GM23248 (cell line): ENCODE measurements around the gene IPO8. TPM values are rescaled to one million over a fixed set of nuclear protein-coding genes. Genes with fewer than 3 reads are reported as not detected.

ENCODE experiments used
- DNase-seq: peaks from one replicate; pipeline ENCODE4 v3.0.0-alpha.2; 2015
- H2AFZ ChIP-seq: fragments of 200-600 bp; sonication (generic); 2 replicates; pipeline ENCODE4 v1.6.1; 2016; ENCODE audit warnings: antibody characterized with exemption
- H3F3A ChIP-seq: fragments of 200-600 bp; sonication (generic); 2 replicates; pipeline ENCODE4 v1.6.1; 2016; ENCODE audit warnings: mild to moderate bottlenecking, antibody characterized with exemption, mixed run types; ENCODE audit not compliant: insufficient read depth
- H3K27ac ChIP-seq: fragments of 200-600 bp; sonication (generic); 2 replicates; pipeline ENCODE4 v1.5.1; 2016; ENCODE audit warnings: mild to moderate bottlenecking
- H3K27me3 ChIP-seq: fragments of 200-600 bp; sonication (generic); replicated peaks from 2 replicates; pipeline ENCODE4 v1.6.1; 2016; ENCODE audit warnings: mild to moderate bottlenecking; ENCODE audit not compliant: insufficient read depth
- H3K36me3 ChIP-seq: fragments of 200-600 bp; sonication (generic); 2 replicates; pipeline ENCODE4 v1.6.1; 2016; ENCODE audit warnings: low read depth, mild to moderate bottlenecking
- H3K4me1 ChIP-seq: fragments of 200-600 bp; sonication (generic); 2 replicates; pipeline ENCODE4 v1.6.1; 2016; ENCODE audit warnings: mild to moderate bottlenecking; ENCODE audit not compliant: insufficient read depth
- H3K4me2 ChIP-seq: fragments of 200-600 bp; sonication (generic); one replicate; pipeline ENCODE4 v1.6.1; 2016; ENCODE audit warnings: mild to moderate bottlenecking; ENCODE audit not compliant: unreplicated experiment
- H3K4me3 ChIP-seq: fragments of 200-600 bp; sonication (generic); 2 replicates; pipeline ENCODE4 v1.5.1; 2016; ENCODE audit warnings: mild to moderate bottlenecking
- H3K79me2 ChIP-seq: fragments of 200-600 bp; sonication (generic); 2 replicates; pipeline ENCODE4 v1.6.1; 2016; ENCODE audit warnings: mild to moderate bottlenecking; ENCODE audit not compliant: insufficient read depth
- H3K9ac ChIP-seq: fragments of 200-600 bp; sonication (generic); 2 replicates; pipeline ENCODE4 v1.6.1; 2016; ENCODE audit warnings: mild to moderate bottlenecking
- H3K9me2 ChIP-seq: fragments of 200-600 bp; sonication (generic); 2 replicates; pipeline ENCODE4 v1.6.1; 2016; ENCODE audit warnings: mixed run types, mild to moderate bottlenecking, moderate library complexity; ENCODE audit not compliant: insufficient read depth
- H3K9me3 ChIP-seq: fragments of 200-600 bp; sonication (generic); one replicate; pipeline ENCODE4 v1.6.1; 2017; ENCODE audit warnings: low read depth
- H4K20me1 ChIP-seq: fragments of 200-600 bp; sonication (generic); 2 replicates; pipeline ENCODE4 v1.6.0; 2016; ENCODE audit not compliant: insufficient read depth
- EZH2 ChIP-seq: fragments of 200-600 bp; sonication (generic); IDR thresholded peaks from 2 replicates; pipeline ENCODE4 v1.6.1; 2018; ENCODE audit warnings: antibody characterized with exemption, mild to moderate bottlenecking; ENCODE audit not compliant: insufficient read depth, poor library complexity, severe bottlenecking
- EZH2phosphoT487 ChIP-seq: fragments of 200-600 bp; sonication (generic); IDR thresholded peaks from 2 replicates; pipeline ENCODE4 v1.6.1; 2018; ENCODE audit warnings: antibody characterized with exemption, moderate library complexity, mild to moderate bottlenecking, low read depth; ENCODE audit not compliant: insufficient read depth
- WGBS, 2 experiments: methylation state at CpG; one replicate each; pipeline ENCODE4 v1.1.6; 2015 to 2017; ENCODE audit warnings: low lambda C conversion rate in 2 of 2, low coverage in 1 of 2; ENCODE audit errors: missing lambda C conversion rate in 2 of 2; 5-methylcytosine and 5-hydroxymethylcytosine counted together
- in situ Hi-C: fragments of 300-500 bp; cut with MboI; formaldehyde crosslinking; loops from 2 replicates; pipeline ENCODE4 v1.15.0; 2020
- polyA plus RNA-seq: library from polyadenylated mRNA; unstranded; fragments of >200 nt; fragmentation: Nextera tagmentation; extraction: Ambion mirVana; gene quantifications from 2 replicates; pipeline ENCODE4 v1.2.1, GENCODE V29; 2016
- total RNA-seq: library from RNA; depleted of rRNA; stranded (reverse); fragments of >200 nt; shearing (Covaris generic); gene quantifications from 2 replicates; pipeline ENCODE4 v1.2.3, GENCODE V29; 2014

The IPO8 gene
- total and polyA plus RNA-seq, 2 experiments from 2014 or later = 10.9 to 21.4 TPM

GRCh38 chr12:30701056-30701455, 5.4 kb upstream of the IPO8 start:
- no peak for DNase-seq
- no peak overlapping the region for H3K9ac ChIP-seq
- peaks cover 27% of the 10 kb centered on the region; the same call in 1 of the 2 replicates for H3F3A ChIP-seq
- H3K27me3 ChIP-seq = no peaks in the 10 kb centered on the region
- no peaks in the 10 kb centered on the region for H4K20me1 ChIP-seq
- peaks cover 3% of the 10 kb centered on the region; the same call in 1 of the 2 replicates for H3K36me3 ChIP-seq
- no peaks in the 10 kb centered on the region; the same call in 1 of the 2 replicates for H3K4me1 ChIP-seq
- no peaks in the 10 kb centered on the region for H3K9me2 ChIP-seq
- H2AFZ ChIP-seq = no peak overlapping the region
- H3K9me3 ChIP-seq = no peaks in the 10 kb centered on the region
- H3K4me2 ChIP-seq = no peak overlapping the region
- H3K79me2 ChIP-seq = no peaks in the 10 kb centered on the region
- no peak overlapping the region for H3K4me3 ChIP-seq
- in situ Hi-C loops = no loop called here
- TF ChIP-seq EZH2phosphoT487 = no peak
- no peak for TF ChIP-seq EZH2
- H3K27ac ChIP-seq = no peak overlapping the region

- H3K27ac ChIP-seq = no peak overlapping the region
- no peak overlapping the region for H2AFZ ChIP-seq
- WGBS, 2 experiments = 81 to 87% methylated on average over 6 of the region's 6 CpGs
- in situ Hi-C loops = no loop called here
- no peak overlapping the region for H3K9ac ChIP-seq
- no peak overlapping the region for H3K4me3 ChIP-seq
- no peak for TF ChIP-seq EZH2
- TF ChIP-seq EZH2phosphoT487 = no peak
- H3K4me1 ChIP-seq = no peaks in the 10 kb centered on the region; the same call in 1 of the 2 replicates
- DNase-seq = no peak
- H3K79me2 ChIP-seq = peaks cover 3% of the 10 kb centered on the region
- no peak overlapping the region for H3K4me2 ChIP-seq
- H3F3A ChIP-seq = peaks cover 24% of the 10 kb centered on the region; the same call in 1 of the 2 replicates
- no peaks in the 10 kb centered on the region for H3K9me3 ChIP-seq
- no peaks in the 10 kb centered on the region for H3K27me3 ChIP-seq
- H3K9me2 ChIP-seq = no peaks in the 10 kb centered on the region
- H4K20me1 ChIP-seq = no peaks in the 10 kb centered on the region
- peaks cover 2% of the 10 kb centered on the region; the same call in 1 of the 2 replicates for H3K36me3 ChIP-seq
Observed at GRCh38 chr12:30700216-30700900, 4.7 kb upstream of the IPO8 start.

- 84 to 85% methylated on average over 10 to 12 of the region's 12 CpGs for whole genome bisulfite sequencing, 2 experiments
- in situ Hi-C loops = no loop called here
Observed at GRCh38 chr12:30698346-30698745, 2.7 kb upstream of the IPO8 start.

GRCh38 chr12:30696943-30697342, 1.3 kb upstream of the IPO8 start:
- no peaks in the 10 kb centered on the region for H3K36me3 ChIP-seq
- in situ Hi-C loops = no loop called here
- peaks cover 36% of the 10 kb centered on the region for H3F3A ChIP-seq
- peaks cover 24% of the 10 kb centered on the region for H3K4me1 ChIP-seq
- no peaks in the 10 kb centered on the region for H3K9me3 ChIP-seq
- no peak for TF ChIP-seq EZH2phosphoT487
- H3K9ac ChIP-seq = no peak overlapping the region
- WGBS, 2 experiments = 93 to 94% methylated on average over 7 of the region's 7 CpGs
- no peak overlapping the region for H3K4me2 ChIP-seq
- H3K79me2 ChIP-seq = peaks cover 37% of the 10 kb centered on the region
- H3K27ac ChIP-seq = no peak overlapping the region
- 0 out of 2 replicates have a peak overlapping the region, but pooled peaks have one; percentile 100 for H2AFZ ChIP-seq
- H3K27me3 ChIP-seq = no peaks in the 10 kb centered on the region
- no peaks in the 10 kb centered on the region for H3K9me2 ChIP-seq
- H4K20me1 ChIP-seq = no peaks in the 10 kb centered on the region
- H3K4me3 ChIP-seq = no peak overlapping the region
- DNase-seq = no peak

More at GRCh38 chr12:30698346-30698745, 2.7 kb upstream of the IPO8 start:
- no peak overlapping the region for H2AFZ ChIP-seq
- H3K36me3 ChIP-seq = no peaks in the 10 kb centered on the region
- H3K79me2 ChIP-seq = peaks cover 23% of the 10 kb centered on the region
- no peaks in the 10 kb centered on the region for H3K9me2 ChIP-seq
- H3K27ac ChIP-seq = no peak overlapping the region
- H3K4me3 ChIP-seq = no peak overlapping the region
- peaks cover 10% of the 10 kb centered on the region for H3K4me1 ChIP-seq
- H3K9ac ChIP-seq = no peak overlapping the region
- TF ChIP-seq EZH2 (no peak), EZH2phosphoT487 (no peak)
- H4K20me1 ChIP-seq = no peaks in the 10 kb centered on the region
- H3K27me3 ChIP-seq = no peaks in the 10 kb centered on the region
- peaks cover 26% of the 10 kb centered on the region for H3F3A ChIP-seq
- no peak for DNase-seq
- H3K9me3 ChIP-seq = no peaks in the 10 kb centered on the region
- H3K4me2 ChIP-seq = no peak overlapping the region
